DMS79 treated with DMSO at 0.1 percent for 48 hours (cell line): ENCODE results near the gene PTPN4.

ENCODE experiments used
- DNase-seq: peaks from one replicate; lab custom pipeline; 2025; lab: John Stamatoyannopoulos, UW

The PTPN4 gene, protein sequence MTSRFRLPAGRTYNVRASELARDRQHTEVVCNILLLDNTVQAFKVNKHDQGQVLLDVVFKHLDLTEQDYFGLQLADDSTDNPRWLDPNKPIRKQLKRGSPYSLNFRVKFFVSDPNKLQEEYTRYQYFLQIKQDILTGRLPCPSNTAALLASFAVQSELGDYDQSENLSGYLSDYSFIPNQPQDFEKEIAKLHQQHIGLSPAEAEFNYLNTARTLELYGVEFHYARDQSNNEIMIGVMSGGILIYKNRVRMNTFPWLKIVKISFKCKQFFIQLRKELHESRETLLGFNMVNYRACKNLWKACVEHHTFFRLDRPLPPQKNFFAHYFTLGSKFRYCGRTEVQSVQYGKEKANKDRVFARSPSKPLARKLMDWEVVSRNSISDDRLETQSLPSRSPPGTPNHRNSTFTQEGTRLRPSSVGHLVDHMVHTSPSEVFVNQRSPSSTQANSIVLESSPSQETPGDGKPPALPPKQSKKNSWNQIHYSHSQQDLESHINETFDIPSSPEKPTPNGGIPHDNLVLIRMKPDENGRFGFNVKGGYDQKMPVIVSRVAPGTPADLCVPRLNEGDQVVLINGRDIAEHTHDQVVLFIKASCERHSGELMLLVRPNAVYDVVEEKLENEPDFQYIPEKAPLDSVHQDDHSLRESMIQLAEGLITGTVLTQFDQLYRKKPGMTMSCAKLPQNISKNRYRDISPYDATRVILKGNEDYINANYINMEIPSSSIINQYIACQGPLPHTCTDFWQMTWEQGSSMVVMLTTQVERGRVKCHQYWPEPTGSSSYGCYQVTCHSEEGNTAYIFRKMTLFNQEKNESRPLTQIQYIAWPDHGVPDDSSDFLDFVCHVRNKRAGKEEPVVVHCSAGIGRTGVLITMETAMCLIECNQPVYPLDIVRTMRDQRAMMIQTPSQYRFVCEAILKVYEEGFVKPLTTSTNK

GRCh38 chr2:119759451-119760236, at the start of gene PTPN4:
Gene PTPN4 (plus strand): TSS chr2:119759922. CDS start chr2:119809854, 49,932 bp downstream.
- peak; percentile 97 for DNase-seq

DNA sequence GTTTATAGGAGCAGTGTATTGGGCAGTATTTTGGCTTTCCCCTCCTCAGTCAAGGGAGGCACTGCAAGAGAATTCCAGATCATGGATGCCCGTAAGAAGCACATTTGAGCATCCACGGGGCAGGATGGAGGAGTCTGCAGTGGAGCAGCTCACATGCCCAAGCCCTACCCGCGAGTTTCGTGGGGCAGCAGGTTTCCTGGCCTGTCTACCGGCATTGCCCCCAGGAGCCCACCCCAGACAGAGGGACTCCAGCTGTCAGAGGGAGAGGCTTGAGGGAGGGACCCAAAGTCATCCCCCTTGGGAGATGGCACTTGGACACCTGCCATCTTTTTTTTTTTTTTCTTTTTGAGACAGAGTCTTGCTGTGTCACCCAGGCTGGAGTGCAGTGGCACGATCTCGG, 49.4 kb upstream of the PTPN4 start:
- no peak for DNase-seq

DNA sequence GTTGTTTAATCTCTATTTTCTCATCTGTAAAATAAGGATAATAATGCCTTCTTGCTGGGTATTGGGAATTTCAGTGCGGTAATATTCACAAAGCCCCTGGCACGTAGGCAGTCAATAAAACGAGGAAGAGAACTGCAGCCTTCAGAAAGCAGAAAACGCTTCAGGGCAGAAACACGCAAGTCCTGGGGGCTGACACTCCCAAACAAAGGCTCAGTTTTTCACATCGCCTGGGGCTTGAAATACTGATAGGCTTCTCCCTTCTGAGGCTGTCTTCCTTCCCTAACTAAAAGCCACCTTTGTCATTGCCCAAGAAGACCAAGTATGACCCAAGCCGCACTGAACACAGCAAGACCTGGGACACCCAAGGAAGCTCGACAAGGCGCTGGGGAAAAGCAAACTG, 48.4 kb upstream of the PTPN4 start:
- no peak for DNase-seq

GRCh38 chr2:119712571-119712970, 47.2 kb upstream of the PTPN4 start:
- DNase-seq, result no peak

- peak; percentile 86 for DNase-seq
Observed at GRCh38 chr2:119713819-119714490, 45.8 kb upstream of the PTPN4 start.

DNA sequence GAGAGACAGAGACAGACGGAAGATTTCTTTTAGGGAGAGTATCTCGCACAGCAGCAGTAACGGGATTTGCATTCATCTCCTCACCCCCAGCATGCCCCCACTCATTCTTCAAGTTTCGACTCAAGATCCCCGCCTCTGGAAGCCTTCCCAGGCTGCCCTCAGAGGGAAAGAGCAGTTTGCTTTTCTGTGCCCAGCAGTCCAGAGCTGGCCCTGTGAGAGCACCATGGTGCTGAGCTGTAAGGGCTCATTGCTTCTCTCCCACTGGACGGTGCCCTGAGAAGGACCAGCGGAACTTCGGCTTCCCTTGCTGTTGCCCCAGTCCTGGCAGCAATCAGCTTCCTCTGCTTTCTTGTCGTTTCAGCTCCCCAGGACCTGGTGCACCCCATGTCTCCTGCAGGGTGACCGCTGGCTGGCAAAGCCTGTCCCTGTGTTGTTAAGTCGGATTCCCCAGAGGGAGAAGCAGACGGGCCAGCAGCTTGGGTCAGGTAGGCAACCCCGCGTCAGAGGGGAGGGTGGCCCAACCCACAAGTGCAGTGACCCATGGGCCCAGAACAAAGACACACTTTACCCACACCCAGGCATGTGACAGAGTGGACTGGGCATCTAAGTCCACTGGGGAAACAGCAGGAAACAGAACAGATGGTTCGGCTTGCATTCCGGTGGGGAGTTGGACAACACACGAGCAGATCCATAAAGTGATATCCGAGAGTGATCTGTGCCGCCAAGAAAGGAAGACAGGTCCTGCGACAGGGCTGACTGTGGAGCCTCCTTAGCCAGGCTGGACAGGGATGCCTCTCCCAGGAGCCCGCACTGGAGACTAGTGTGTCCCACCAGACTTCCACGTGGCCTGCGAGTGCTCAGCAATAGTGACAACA, 44.1 kb upstream of the PTPN4 start:
- DNase-seq, result no peak

DNA sequence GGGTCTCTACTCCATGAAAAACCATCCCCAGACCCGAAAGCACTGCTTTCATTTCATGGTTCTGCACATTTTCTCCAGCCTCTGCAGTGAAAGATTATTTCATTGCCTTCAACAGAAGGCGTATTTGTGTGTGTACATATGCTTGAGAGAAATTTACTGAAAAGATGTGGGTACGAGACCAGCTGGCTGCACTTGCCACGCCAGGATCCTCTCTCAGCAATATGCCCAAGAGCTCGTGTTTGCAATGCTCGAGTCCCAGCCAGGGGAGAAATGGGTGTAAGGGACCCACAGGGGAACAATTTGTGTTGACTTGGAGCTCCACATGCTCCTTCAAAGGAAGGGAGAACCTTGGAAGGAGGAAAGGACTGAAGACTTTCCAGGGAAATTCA, 43.4 kb upstream of the PTPN4 start:
- no peak for DNase-seq

GRCh38 chr2:119718501-119719260, 41.0 kb upstream of the PTPN4 start:
- DNase-seq, result no peak

DNA sequence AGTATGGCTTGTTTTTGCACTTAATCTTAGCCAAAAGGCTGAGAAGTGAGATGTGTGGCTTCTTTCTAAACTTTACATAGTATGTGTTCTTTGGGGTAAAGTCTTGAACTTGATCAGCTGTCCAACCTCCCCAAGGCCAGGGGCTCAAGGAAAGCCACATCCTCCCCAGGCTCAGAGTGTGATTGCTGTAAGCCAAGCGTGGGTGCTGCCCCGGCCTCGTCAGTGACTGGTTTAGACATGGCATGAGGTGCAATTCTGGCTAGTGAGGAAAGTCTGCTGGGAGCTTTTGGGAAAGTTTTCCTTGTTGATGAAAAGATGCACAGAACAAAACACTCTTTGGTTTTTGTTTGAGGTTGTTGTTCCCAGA, 40.5 kb upstream of the PTPN4 start:
- DNase-seq, result no peak

- DNase-seq, result no peak
Observed at GRCh38 chr2:119721043-119721442, 38.7 kb upstream of the PTPN4 start.

DNA sequence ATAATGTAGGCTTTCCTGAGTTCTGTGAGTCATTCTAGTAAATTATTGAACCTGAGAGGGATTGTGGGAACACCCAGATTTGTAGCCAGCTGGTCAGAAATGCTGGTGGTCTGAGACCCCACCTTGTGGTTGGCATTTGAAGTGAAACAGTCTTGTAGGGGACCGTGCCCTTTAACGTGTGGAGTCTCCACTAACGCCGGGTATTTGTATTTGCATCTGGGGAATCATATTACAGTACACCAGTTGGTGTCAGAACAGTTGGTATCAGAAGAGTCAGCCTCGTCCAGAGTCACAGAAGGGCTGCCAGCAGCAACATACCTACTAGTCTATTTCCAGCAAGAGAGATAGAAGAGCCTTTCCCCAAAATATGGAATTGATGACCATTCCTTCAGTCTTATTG, 38.3 kb upstream of the PTPN4 start:
- no peak for DNase-seq

DNA sequence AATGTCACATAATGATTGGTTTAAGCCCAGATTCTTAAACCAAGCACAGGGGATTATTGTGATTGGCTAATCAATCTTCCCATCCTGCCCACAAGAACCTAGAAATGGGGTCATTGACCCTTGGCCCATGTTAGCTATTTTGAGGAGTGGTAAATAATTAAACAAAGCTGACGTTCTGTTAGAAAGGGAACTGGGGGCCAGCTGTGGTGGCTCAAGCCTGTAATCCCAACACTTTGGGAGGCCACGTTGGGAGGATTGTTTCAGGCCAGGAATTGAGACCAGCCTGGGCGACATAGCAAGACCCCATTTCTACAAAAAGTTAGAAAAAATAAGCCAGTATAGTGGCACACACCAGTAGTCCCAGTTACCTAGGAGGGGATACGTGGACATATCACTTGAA, 37.8 kb upstream of the PTPN4 start:
- DNase-seq, result no peak

DNA sequence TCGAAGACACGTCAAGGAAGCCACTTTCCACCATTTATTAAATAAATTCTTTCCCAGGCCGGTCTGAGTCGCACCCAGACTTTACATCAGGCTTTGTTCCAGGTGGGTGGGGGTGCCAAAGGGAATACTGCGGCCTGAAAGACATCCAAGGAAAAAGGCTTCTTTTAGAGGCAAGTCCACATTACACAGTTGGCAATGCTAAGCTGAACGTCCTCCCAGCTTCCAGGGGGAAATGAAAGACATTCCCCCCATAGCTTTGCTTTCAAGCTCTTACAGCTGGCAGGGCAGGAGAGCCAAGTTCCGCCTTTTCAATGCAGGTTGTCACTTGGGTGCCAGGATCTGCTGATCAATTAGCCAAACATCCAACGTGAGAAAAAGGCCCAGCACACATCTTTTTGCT, 36.5 kb upstream of the PTPN4 start:
- no peak for DNase-seq

DNA sequence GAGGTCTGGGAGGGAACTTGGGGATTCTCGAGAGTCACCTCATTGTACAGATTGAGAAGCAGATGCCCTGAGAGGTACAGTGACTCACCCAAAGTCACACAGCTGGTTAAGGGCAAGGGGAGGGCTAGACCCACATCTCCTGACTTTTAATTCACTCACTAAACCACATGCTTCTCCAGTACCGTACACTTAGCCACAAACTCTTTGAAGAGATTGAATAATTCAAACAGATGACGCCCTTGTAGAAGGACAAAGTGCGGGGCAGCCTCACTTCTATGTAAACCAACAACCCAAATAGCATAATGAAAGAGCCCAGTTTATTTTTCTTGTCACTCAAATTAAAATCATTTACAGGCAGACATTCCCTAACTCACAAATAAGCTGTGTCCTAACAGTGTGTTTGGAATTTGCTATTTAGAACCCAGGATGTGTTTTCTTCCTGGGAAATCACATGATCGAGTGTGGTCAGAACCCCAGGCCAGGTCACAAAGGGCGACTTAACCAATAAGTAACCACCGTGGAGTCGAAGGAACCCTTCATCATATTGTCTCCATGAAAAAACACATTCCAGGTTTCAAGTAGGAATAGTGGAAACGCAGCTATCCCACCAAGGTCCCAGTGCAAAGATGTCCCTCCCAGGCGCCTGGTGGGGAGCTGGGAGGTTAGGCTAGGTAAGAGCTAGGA, 35.8 kb upstream of the PTPN4 start:
- no peak for DNase-seq

- DNase-seq, result no peak
Observed at GRCh38 chr2:119724656-119725485, 34.9 kb upstream of the PTPN4 start.

GRCh38 chr2:119727493-119727892, 32.2 kb upstream of the PTPN4 start:
- DNase-seq, result no peak

DNA sequence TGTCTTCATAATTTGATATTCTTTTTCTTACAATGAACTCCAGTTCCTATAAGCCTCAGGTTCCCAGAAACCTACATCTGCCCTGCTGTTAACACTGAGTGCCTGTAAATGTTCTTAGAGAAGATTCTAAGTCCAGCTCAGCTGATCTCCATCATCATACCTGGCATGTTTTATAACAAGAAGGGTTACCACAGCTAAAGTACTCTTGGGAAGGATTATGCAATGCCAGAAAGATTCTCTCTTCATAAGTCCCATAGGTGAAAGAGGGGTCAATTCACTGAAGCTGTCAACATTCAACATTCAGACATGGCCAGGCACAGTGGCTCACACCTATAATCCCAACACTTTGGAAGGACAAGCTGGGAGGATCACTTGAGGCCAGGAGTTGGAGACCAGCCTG, 31.3 kb upstream of the PTPN4 start:
- DNase-seq, result no peak

GRCh38 chr2:119730671-119731177, 29.0 kb upstream of the PTPN4 start:
- peak; percentile 84 for DNase-seq
